ENCODE measurements around the gene NOS3.

NOS3 gene

DNA sequence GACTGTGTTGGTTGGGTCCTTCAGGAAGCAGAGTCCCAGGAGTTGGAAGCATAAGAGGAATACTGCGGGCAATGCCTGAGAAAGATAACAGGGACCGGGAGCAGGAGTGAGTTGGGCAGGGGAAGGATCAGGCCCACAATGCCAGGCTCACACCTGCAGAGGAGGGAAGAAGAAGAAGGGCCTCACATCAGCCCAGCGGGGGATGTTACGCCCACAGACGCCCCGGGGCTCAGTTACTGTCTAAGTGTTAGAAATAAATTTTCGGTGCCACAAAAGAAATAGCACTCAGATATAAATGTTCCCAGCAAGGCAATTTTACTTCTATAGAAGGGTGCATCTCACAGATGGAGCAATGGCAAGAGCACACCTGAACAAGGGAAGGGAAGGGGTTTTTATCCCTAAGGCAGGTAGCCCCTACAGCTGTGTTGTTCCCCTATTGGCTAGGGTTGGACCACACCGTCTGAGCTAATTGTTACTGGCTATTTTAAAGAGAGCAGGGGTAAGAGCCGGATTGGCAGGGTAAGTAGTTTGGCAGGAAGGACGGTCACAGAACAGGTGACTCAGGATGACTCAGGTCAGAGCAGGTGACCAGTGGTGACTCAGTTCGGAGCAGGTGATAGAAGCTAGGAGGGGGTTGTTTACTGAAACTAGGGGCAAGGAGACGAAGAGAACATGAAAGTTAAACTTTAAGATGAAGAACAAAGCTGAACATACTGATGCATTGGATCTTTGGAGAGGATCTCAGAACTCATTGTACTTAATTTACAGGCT lies at the start of gene NOS3:
Gene NOS3 (plus strand): TSS at position 602 of the 771 bp plus-strand sequence. CDS start 2,787 bp downstream, outside the sequence.
- no peak for DNase-seq (ENCODE audit: low spot score)

DNA sequence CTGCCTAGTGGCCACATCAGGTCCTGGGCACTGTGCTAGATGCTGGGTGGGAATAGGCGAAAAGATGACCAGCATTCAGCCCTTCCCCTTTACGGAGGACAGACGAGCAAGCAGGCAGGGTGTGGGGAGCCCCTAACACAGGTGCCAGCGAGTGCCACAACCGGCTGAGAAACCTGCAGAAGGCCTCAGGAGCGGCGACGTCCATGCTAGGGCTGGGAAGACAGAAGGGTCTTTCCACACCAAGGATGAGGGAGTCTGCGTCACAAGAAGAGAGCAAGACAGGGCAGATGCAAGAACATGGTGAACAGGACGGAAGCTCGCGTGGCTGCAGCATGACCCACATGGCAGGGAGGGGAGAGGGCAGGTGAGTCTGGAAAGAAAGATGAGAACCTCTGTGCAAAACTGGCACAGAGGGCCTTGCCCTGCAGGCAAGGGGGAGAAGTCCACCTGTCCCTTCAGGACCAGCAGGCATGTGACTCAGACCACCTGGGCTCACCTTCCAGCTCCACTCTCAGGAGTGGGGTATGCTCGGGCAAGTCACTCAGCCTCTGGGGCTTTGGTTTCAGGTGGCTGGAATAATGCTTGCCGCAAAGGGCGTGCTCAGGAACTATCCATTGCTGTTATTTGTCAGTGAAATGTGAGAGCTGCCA lies 49.3 kb upstream of the NOS3 start:
- no peak for DNase-seq (ENCODE audit: low spot score)

DNA sequence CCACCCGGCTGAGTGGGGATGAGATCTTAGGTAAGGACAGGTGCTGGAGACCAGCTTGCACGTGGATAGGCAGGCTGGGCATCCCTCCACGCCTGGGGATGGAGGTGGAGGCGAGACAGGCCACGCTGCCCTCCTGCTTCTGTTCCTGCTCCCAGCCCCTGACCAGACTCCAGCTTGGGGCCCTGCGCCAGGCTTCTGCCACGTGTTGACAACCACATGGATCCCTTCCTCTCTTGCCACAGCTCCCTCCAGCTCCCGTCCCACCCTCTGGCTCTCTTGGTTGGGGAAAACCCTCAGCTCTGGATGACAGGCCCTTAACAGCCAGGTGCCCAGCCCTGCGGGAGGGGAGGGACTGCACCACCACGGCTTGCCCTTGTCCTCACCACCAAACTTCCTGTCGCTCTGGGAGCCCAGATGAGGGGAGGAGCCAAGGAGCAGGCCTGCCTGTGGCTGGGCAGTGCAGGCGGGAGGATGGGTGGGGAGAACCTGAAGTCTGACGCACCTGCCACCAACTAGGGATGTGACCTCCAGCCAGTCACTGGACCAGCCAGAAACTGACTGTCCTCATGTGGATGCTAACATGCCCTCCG lies 48.7 kb upstream of the NOS3 start:
- DNase-seq (ENCODE audit: low spot score): no peak

DNA sequence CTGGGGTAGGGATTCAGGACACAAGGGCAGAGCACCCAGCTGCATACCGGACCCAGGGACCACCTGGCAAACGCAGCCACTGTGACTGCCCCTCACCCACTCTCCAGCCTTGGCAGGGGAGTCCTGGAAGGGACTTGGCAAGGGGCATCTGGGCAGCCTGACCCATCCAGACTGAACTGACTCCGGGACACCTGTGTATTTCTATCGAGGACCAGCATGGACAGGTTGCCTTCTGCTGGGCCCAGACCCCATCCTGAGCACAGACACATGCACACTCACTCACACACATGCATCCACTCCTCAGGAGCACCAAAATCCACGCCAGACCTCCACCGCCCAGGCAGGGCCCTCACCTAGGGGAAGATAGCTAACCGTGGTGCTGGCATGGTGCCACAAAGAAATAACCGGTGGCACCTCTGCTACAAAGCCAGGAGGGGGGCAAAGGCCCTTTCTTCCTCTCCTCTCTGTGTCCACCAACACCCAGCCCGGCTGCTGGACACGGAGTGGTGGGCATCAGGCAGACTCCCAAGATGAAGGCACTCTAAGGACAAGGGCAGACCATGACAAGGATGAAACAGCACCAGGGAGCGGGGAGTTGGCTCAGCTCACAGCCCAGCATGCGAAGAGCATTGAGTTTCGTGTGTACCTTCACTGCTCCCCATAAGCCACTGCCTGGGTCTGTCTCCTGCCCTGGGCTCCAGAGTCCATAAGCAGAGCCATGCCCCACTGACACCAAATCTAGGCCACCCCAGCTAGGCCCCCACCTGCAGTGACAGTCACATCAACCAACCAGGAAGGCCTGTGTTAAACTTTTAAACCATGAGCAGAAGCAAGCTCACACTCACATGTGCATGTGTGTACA lies 48.0 kb upstream of the NOS3 start:
- no peak for DNase-seq (ENCODE audit: low spot score)

DNA sequence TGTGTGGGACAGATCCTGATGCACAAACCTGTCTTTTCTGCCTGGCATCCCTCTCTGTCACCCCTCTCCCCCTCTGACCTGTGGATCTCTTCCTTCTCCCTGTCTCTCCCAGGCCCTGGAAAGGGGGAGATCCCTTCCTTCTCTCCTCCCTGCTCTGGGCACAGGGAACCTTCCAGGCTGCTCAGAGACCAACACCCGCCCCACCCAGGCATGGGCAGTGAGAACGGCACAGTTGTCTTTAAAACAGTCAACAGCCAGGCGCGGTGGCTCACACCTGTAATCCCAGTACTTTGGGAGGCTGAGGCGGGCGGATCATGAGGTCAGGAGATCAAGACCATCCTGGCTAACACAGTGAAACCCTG lies 47.4 kb upstream of the NOS3 start:
- no peak for DNase-seq (ENCODE audit: low spot score)

DNA sequence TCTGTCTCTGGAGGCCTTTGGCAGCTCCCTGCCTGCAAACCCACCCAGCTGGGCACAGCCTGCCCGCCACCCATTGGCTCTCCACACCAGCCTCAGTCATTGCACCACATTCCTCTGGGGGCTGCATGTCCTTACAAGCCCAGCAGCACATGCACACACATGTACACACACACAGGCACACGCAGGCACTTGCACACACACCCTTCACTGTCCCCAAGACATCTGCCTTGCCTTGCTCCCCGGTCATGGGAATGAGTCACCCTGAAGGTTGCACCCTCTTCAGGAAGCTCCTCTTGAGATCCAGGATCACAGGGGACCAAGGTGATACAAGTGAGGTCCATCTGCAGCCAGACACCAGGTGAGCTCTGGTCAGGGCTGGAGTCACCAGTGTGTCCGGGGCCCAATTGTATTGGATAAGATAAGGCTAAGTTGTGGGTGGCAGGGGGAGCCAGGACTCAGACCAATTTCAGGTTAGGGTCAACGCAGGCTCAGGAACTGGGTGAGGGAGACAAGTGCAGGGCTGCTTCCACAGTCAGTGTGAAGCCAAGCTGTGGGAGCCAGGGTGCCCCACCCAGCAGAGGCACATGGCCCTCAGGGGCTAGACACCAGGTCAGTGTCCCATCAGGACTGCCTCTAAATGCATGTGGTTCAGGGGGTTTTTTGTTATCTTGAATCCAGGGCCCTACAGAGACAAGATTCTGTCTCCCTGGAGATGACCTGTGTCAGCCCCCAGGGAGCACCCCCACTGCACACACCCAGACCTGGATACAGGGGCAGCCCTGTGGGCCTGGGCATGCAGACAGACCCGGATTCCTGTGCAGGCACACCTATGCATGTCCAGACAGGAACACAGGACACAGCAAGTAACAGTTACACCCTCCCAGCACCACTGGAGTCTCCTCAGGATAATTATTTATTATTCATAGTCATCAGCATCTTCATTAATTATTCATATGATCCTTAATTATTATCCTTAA lies 46.5 kb upstream of the NOS3 start:
- no peak for DNase-seq (ENCODE audit: low spot score)

DNA sequence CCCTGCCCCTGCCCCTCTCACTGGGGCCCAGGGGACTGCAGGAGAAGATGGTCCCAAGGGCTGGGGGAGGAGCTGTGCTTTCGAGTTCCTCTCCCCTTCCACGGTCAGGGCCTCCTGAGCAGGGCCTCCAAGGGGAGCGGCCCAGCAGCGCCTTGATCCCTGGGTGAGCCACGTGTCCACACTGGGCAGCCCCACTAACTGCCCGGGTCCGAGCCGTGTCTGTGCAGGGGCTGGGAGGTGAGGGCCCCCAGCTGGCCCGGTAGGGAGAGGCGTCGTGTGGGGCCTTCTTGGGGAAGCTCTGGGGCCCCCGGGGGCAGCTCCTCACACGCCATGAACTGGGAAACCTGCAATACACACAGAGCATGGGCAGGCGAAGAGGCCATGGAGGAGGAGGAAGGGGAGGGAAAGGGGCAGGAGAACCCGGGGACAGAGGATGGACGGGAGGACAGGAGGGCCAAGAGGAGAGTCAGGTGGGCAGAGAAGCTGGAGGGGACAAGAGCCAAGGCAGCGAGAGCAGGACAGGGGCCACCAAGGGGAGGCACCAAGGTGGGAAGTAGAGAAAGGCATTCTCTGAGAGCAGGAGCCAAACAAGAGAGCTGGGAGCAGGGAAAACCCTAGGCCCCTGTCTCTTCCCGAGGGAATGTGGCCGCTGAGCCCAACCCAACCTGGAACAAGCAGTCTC lies 45.5 kb upstream of the NOS3 start:
- no peak for DNase-seq (ENCODE audit: low spot score)

DNA sequence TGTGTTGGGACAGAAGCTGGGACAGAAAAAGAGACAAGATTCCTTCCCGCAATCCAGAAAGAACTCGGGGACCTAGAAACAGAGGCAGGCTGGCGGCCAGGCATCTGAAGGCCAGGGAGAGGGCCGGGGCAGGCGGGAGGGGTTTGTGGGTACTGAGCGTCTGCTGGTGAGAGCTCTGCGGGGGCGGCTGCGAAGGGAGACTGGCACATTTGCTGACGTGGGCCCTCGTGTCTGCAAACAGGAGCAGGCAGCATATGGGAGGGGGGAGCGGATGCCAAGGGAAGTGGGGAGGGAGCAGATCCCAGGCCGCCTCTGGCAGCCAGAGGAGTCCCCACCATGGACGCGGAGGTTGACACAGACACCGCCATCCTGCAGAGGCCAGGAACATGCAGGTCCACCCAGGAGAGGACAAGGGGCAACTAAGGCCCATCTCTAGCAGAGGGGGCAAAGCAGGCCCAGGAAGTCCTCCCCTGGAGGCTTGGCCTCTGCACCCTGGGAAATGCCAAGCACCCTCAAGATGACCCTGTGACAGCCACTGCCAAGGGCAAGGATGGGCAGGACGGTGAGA lies 44.9 kb upstream of the NOS3 start:
- DNase-seq (ENCODE audit: low spot score): no peak

DNA sequence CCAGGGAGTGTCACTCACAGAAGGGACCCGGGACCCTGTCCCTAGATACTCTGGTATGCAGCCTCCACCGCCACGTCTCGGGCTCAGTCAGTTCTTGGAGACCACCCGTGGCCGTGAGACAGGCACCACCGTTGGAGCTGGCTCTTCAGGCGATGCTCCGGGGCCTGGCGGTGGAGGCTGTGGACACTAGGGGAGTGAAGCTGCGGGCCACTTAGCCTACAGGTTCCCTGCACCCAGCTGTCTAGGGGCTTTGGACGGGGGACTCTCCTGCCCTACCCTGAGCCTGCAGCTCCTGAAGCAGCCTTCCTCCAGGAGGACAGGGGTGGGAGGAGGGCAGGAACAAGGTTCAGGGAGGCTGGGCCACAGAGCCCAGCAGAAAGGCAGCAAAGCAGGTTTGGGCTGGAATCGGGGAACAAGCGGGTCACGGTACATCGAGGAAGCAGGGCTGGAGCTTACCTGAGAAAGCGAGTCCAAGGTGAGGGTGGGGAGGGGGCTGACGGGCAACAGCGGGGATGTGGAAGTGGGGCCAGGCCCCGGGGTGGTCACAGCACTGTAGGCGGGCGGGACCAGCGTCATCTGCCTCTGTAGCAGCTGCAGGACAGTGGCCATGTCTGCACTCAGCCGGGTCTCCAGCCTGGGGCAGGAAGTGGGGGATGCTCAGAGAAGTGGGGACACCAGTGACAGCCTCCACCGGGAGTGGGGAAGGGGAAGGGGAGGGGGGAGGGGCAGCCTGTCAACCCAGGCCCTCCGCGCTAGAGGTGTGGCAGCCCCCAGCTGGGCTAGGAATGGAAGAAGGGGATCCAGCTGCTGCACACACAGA lies 44.2 kb upstream of the NOS3 start:
- no peak for DNase-seq (ENCODE audit: low spot score)

DNA sequence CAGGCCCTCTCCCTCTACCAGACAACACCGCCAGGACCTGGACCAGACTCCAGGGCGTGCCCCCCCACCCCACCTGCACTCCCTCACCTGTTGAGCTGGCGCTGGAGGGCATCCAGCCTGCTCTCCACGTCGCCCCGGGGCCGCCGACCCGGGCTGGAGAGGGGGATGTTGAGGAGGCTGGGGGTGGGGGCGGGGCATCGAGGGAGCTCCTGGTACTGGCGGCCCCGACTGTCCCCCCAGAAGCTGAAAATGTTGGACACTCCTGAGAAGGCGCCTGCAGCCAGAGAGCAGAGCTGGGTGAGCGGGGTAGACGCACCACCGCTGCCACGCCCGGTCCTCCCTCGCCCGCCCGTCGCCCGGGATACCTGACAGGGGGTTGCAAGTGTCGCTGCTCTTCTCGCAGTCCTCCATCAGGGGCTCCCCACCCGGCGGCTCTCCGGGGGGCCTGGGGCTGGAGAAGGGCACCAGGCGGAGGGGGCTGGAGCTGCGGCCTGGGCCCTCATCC lies 43.5 kb upstream of the NOS3 start:
- no peak for DNase-seq (ENCODE audit: low spot score)

DNA sequence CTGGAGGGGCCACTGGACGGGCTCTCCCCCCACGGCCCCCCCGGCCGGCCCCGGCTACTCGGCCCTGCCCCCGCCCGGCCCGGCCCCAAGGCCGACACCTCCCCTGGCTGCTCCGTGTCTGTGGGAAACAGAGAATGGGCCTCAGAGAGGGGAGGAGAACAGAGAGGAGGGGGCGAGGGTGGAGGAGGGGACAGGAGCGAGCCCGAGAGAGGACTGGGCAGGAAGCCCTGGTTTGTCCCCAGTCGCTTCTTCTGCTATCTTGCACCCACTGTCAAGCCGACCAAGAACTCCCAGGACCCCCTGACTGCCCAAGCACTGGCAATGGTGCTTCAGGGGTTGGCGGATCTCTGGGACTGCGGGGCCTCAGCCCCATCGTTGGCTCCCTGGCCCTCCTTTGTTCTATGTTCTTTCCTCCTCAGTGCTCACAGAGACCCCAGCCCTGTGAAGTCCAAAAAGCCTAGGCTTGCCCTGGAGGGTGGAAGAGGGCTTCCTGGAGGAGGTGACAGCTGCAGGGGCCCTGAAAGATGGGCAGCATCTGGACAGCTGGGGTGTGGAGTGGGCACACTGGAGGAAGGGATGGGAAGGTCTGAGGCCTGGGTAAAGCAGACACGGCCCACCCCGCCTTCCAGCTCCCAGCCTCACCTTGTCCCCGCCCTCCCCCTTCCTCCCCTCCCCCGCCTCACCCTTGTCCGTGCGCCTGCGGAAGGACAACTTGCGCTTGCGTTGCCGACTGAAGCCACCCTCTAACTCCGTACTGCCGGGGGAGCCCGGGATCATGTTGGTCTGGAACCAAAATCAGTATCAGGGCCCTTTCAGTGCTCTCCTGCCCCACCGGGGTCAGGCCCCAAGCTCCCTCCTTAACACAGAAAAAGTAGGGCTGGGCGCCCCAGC lies 42.8 kb upstream of the NOS3 start:
- DNase-seq (ENCODE audit: low spot score): no peak

DNA sequence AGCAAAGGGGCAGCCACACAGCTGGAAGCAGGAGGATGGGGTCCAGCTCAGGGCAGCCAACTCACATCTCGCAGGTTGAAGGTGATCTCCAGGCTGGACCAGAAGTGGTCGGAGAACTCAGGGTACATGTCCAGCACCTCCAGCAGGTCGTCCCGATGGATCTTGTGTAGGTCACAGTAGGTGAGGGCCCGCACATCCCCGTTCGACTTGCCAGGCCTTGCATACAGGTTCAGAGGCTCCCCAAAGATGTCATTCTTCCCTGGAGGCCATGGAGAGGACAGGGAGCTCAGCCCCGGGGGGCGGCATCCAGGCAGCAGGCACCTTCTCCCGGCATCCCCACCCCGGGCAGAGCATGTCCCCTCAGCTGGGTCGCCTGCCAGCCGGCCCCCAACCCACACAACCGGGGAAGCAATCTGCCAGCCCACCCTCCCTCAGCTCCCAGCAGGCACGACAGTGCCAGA lies 42.0 kb upstream of the NOS3 start:
- DNase-seq (ENCODE audit: low spot score): no peak

DNA sequence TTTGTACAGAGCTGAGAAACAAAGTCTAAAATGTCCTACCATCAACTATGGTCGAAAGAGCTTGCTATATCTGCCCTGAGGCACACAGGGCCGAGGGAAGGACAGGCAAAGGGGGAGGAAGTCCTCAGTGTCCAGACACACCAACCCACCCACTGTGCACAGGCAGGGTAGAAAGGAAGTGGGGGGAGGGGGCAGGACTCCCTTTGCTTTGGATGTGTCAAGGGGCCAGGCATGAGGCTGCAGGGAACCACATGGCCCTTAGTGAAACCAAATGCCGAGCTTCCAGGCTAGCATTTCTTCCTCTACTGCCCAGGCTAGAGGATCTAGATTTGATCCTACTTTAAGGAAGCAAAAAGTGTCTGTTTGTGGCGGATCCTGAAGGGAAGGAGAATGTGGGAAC lies 41.3 kb upstream of the NOS3 start:
- DNase-seq (ENCODE audit: low spot score): no peak

DNA sequence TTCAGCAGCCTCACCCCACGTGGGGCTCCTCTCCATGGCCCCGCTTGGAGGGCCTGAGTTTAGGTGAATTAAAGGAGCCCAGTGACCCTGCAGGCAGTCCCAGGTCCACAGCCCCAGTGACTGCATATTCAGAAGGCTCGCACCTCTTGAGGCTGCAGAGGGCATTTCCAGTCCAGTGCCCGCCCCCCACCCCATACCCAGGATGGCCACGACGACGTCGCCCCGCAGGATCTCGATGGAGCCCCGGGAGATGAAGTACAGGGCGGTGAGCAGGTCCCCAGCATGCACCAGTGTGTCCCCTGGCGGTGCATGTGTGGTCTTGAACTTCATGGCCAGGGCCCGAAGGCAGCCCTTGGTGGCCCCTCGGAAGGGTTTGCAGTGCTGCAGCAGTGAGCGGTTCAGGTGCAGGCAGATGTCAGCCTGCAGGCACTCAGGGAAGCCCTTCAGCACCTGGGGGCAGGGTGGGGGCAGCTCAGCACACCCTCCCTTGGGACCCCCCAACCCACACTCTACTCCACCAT lies 40.8 kb upstream of the NOS3 start:
- no peak for DNase-seq (ENCODE audit: low spot score)

DNA sequence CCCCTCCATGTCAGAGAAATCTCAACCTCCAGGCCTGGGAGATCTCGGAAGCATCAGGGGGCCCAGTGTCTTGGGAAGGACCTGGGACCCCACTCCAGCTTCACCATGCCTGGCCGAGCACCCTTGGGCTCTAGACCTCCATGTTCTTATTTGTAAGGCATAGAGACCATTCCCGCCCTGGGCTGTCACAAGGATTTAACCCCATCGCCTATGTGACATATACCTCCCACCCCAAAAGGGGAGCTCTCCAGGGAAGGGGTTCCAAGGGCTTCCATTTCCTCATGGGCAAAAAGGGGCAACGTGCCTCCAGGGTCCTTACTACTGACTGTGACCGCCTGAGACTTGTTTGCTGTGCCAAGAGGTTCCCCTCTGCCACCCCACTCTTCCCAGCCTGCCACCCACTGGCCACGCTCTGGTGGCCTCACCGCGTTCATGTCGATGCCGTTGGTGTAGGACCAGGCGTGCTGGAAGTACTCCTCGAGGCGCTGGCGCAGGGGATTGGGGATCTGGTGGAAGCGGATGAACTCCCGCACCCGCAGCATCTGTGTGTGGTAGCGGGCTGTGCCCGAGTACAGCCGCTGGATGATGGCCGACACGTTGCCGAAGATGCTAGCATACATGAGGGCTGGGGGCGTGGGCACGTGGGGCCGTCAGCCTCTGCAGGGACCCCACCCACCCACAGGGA lies 40.2 kb upstream of the NOS3 start:
- DNase-seq (ENCODE audit: low spot score): no peak

DNA sequence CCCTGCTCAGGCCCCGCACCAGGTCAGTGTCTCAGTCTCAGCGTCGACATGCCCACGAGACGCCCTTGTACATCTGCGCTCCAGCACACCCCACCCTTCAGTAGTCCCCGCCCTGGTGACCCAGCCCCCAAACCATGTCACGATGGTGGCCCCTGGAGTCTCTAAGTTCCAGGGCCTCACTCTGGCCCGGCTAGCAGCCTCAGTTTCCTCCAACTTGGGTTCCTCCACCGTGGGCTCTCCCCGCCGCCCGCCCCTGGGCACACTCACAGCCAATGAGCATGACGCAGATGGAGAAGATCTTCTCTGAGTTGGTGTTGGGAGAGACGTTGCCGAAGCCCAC lies 39.7 kb upstream of the NOS3 start:
- no peak for DNase-seq (ENCODE audit: low spot score)

DNA sequence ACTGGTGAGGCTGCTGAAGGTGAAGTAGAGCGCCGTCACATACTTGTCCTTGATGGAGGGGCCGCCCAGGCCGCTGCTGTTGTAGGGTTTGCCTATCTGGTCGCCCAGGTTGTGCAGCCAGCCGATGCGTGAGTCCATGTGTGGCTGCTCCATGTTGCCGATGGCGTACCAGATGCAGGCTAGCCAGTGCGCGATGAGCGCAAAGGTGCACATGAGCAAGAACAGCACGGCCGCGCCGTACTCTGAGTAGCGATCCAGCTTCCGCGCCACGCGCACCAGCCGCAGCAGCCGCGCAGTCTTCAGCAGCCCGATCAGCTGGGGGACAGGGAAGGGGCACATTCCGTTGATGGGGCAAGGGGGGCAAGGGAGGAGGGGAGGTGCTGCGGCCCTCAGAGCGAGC lies 39.3 kb upstream of the NOS3 start:
- no peak for DNase-seq (ENCODE audit: low spot score)
